ENCODE measurements around the gene DHX35.

DHX35 gene

DNA sequence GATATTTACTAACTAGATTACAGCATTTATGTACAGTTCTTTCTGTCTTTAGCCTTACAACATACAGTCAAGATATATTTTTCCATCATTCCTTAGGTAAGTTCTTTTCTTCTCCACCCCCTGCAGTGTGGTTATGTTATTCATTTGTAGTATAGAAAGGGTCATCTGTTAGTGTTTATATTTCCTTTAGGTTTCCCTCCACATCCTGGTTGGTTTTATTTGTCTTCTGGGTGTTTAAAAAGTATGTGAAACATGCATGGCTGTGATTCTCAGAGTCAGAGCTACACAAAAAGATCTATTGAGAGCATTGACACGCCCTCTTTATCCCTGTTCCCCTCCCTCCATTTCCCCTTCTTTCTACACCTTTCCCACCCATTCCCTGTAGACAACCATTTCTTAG is 20.1 kb downstream of the DHX35 start:
- no peak overlapping the region for H3K23ac ChIP-seq (ENCODE audit: low read length in 2 of 2)
- no peaks in the 10 kb centered on the region for H3K27me3 ChIP-seq (ENCODE audit: control insufficient read depth in 1 of 2, insufficient read depth in 1 of 2, low read length in 2 of 2)
- no peak overlapping the region for H2AFZ ChIP-seq (ENCODE audit: low read depth, low read length)
- no peak overlapping the region for H4K91ac ChIP-seq (ENCODE audit: low read length)
- H3K27ac ChIP-seq (ENCODE audit: low read length, poor library complexity, severe bottlenecking), result no peak overlapping the region
- no peak overlapping the region for H2BK5ac ChIP-seq (ENCODE audit: low read depth, low read length, poor library complexity, severe bottlenecking)
- H2BK12ac ChIP-seq (ENCODE audit: low read length in 2 of 2), result no peak overlapping the region
- H3K9ac ChIP-seq (ENCODE audit: low read length), result no peak overlapping the region
- H2AK5ac ChIP-seq (ENCODE audit: low read length, severe bottlenecking), result no peak overlapping the region
- no peaks in the 10 kb centered on the region for H3K9me3 ChIP-seq (ENCODE audit: control insufficient read depth, low read length)
- H3K79me1 ChIP-seq (replicated peaks; ENCODE audit: low read length, poor library complexity, severe bottlenecking), result peaks cover 12% of the 10 kb centered on the region
- peaks cover 0 to 8% of the 10 kb centered on the region in 2 experiments for H3K36me3 ChIP-seq (ENCODE audit: control insufficient read depth in 1 of 2, insufficient read depth in 2 of 2, low read depth in 1 of 2, low read length in 2 of 2)
- H3K4me1 ChIP-seq (ENCODE audit: control insufficient read depth, insufficient read depth, low read depth, low read length), result peaks cover 6% of the 10 kb centered on the region
- no peak overlapping the region for H4K8ac ChIP-seq (ENCODE audit: low read length)
- H3K14ac ChIP-seq (ENCODE audit: low read length in 2 of 2), result no peak overlapping the region
- no peak overlapping the region for H3K4me3 ChIP-seq (ENCODE audit: insufficient read depth in 1 of 2, low read depth in 1 of 2, low read length in 2 of 2)
- no peak overlapping the region for H3K4ac ChIP-seq (ENCODE audit: low read depth in 1 of 2, low read length in 2 of 2)
- H3K18ac ChIP-seq (ENCODE audit: low read depth in 1 of 2, low read length in 2 of 2), result no peak overlapping the region
- no peak overlapping the region for H2BK120ac ChIP-seq (ENCODE audit: low read depth, low read length)
- WGBS, result 92% methylated on average over 1 of the region's 1 CpG
- H2BK15ac ChIP-seq (ENCODE audit: low read depth, poor library complexity, severe bottlenecking), result no peak overlapping the region
- H3K4me2 ChIP-seq (ENCODE audit: low read length, poor library complexity, severe bottlenecking), result no peak overlapping the region
- DNase-seq, result peak; percentile 24

DNA sequence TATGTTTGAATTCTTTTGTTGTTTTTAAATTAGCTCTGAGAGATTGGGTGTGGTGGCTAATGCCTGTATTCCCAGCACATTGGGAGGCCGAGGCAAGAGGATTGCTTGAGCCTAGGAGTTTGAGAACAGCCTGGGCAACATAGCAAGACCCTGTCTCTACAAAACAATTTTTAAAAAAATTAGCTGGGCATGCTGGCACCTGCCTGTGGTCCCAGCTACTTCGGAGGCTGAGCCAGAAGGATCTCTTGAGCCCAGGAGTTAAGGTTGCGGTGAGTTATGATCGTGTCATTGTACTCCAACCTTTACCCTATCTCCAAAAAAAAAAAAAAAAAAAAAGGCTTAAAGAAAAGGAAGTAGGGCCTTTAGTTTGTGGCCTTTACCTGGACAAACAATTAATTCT is 22.9 kb downstream of the DHX35 start:
- H3K4me3 ChIP-seq (ENCODE audit: insufficient read depth in 1 of 2, low read depth in 1 of 2, low read length in 2 of 2), result no peak overlapping the region
- no peak overlapping the region for H4K91ac ChIP-seq (ENCODE audit: low read length)
- no peak overlapping the region for H3K23ac ChIP-seq (ENCODE audit: low read length in 2 of 2)
- no peaks in the 10 kb centered on the region for H3K9me3 ChIP-seq (ENCODE audit: control insufficient read depth, low read length)
- peak overlapping the region; percentile 43 for H3K27ac ChIP-seq (ENCODE audit: low read length, poor library complexity, severe bottlenecking)
- H3K79me1 ChIP-seq (replicated peaks; ENCODE audit: low read length, poor library complexity, severe bottlenecking), result peaks cover 16% of the 10 kb centered on the region
- H2BK15ac ChIP-seq (ENCODE audit: low read depth, poor library complexity, severe bottlenecking), result no peak overlapping the region
- H4K8ac ChIP-seq (ENCODE audit: low read length), result no peak overlapping the region
- peaks cover 0 to 9% of the 10 kb centered on the region in 2 experiments for H3K36me3 ChIP-seq (ENCODE audit: control insufficient read depth in 1 of 2, insufficient read depth in 2 of 2, low read depth in 1 of 2, low read length in 2 of 2)
- H2BK12ac ChIP-seq (ENCODE audit: low read length in 2 of 2), result no peak overlapping the region
- no peak overlapping the region for H3K18ac ChIP-seq (ENCODE audit: low read depth in 1 of 2, low read length in 2 of 2)
- no peak overlapping the region for H3K14ac ChIP-seq (ENCODE audit: low read length in 2 of 2)
- no peak for DNase-seq
- no peak overlapping the region for H2BK5ac ChIP-seq (ENCODE audit: low read depth, low read length, poor library complexity, severe bottlenecking)
- peak overlapping the region; percentile 55 for H3K9ac ChIP-seq (ENCODE audit: low read length)
- no peaks in the 10 kb centered on the region for H3K27me3 ChIP-seq (ENCODE audit: control insufficient read depth in 1 of 2, insufficient read depth in 1 of 2, low read length in 2 of 2)
- WGBS, result 50% methylated on average over 1 of the region's 4 CpGs
- no peak overlapping the region for H2BK120ac ChIP-seq (ENCODE audit: low read depth, low read length)
- no peak overlapping the region for H3K4ac ChIP-seq (ENCODE audit: low read depth in 1 of 2, low read length in 2 of 2)
- no peak overlapping the region for H2AK5ac ChIP-seq (ENCODE audit: low read length, severe bottlenecking)
- no peak overlapping the region for H2AFZ ChIP-seq (ENCODE audit: low read depth, low read length)
- peaks cover 6% of the 10 kb centered on the region for H3K4me1 ChIP-seq (ENCODE audit: control insufficient read depth, insufficient read depth, low read depth, low read length)
- no peak overlapping the region for H3K4me2 ChIP-seq (ENCODE audit: low read length, poor library complexity, severe bottlenecking)

DNA sequence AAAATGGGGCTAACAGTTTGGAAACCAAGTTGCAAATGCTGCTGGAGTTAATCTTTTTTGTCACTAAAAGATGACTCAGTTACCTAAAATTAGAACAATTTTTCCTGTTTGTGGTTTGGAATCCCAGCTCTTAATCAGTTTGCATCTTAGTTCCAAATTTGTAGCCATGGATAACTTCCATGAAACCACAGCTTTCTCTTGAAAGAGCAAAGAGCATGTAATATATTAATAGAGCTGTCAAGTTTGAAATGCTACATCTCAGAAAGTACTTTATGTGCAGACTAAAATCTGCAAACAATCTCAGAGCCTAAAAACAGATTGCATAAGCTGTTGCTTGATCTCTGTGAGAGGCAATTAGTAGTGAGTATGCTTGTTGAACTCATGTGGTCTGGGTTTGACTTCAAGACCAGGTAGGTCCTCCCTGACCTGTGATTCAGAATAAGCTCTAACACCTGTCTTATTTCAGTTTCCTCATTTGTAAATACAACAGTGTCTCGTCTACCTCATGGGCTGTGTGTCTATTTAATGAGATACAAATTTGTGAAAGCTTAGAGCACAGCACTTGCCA is 23.5 kb downstream of the DHX35 start:
- Histone ChIP-seq H2AK5ac (ENCODE audit: low read length, severe bottlenecking) (no peak overlapping the region), H3K18ac (ENCODE audit: low read depth in 1 of 2, low read length in 2 of 2) (no peak overlapping the region), H4K8ac (ENCODE audit: low read length) (no peak overlapping the region), H3K9ac (ENCODE audit: low read length) (peak overlapping the region; percentile 55), H2BK12ac (ENCODE audit: low read length in 2 of 2) (no peak overlapping the region), H3K27ac (ENCODE audit: low read length, poor library complexity, severe bottlenecking) (peak overlapping the region; percentile 18), H2BK15ac (ENCODE audit: low read depth, poor library complexity, severe bottlenecking) (no peak overlapping the region), H3K23ac (ENCODE audit: low read length in 2 of 2) (no peak overlapping the region), H2BK5ac (ENCODE audit: low read depth, low read length, poor library complexity, severe bottlenecking) (no peak overlapping the region), H3K4me1 (ENCODE audit: control insufficient read depth, insufficient read depth, low read depth, low read length) (peaks cover 6% of the 10 kb centered on the region), H3K36me3 (ENCODE audit: control insufficient read depth in 1 of 2, insufficient read depth in 2 of 2, low read depth in 1 of 2, low read length in 2 of 2) (peaks cover 0 to 15% of the 10 kb centered on the region in 2 experiments), H4K91ac (ENCODE audit: low read length) (no peak overlapping the region), H2BK120ac (ENCODE audit: low read depth, low read length) (no peak overlapping the region), H3K4me2 (ENCODE audit: low read length, poor library complexity, severe bottlenecking) (peak overlapping the region; percentile 18), H3K14ac (ENCODE audit: low read length in 2 of 2) (no peak overlapping the region), H3K4me3 (ENCODE audit: insufficient read depth in 1 of 2, low read depth in 1 of 2, low read length in 2 of 2) (peak overlapping the region in 1 of 2 experiments; percentile 26), H3K9me3 (ENCODE audit: control insufficient read depth, low read length) (no peaks in the 10 kb centered on the region), H3K27me3 (ENCODE audit: control insufficient read depth in 1 of 2, insufficient read depth in 1 of 2, low read length in 2 of 2) (no peaks in the 10 kb centered on the region), H3K4ac (ENCODE audit: low read depth in 1 of 2, low read length in 2 of 2) (no peak overlapping the region), H2AFZ (ENCODE audit: low read depth, low read length) (no peak overlapping the region), H3K79me1 (replicated peaks; ENCODE audit: low read length, poor library complexity, severe bottlenecking) (peaks cover 16% of the 10 kb centered on the region)
- DNase-seq, result peak; percentile 87
- WGBS, result 45% methylated on average over 1 of the region's 1 CpG

DNA sequence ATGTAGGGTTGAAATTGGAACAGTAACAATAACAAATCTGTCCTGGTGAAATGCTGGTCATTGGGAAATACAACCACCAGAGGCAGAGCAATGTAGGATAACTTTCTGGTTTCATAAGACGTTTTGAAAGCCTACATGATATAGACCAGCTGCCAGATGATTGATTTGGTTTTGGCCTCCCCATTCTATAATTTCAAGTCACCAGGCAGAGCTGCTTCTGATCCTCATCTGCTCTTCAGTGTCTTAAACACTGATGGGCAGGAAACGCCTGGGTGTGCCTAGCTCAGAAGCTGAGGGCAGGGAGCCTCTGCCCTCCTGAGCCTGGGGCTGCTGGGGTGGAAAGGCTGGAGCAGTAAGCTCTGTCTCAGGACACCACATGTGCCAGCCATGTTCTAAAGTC is 24.5 kb downstream of the DHX35 start:
- Histone ChIP-seq H3K36me3 (ENCODE audit: control insufficient read depth in 1 of 2, insufficient read depth in 2 of 2, low read depth in 1 of 2, low read length in 2 of 2) (peaks cover 0 to 24% of the 10 kb centered on the region in 2 experiments), H2AK5ac (ENCODE audit: low read length, severe bottlenecking) (peak overlapping the region; percentile 71), H2BK15ac (ENCODE audit: low read depth, poor library complexity, severe bottlenecking) (no peak overlapping the region), H3K23ac (ENCODE audit: low read length in 2 of 2) (no peak overlapping the region), H2BK5ac (ENCODE audit: low read depth, low read length, poor library complexity, severe bottlenecking) (no peak overlapping the region), H3K27me3 (ENCODE audit: control insufficient read depth in 1 of 2, insufficient read depth in 1 of 2, low read length in 2 of 2) (no peaks in the 10 kb centered on the region), H3K14ac (ENCODE audit: low read length in 2 of 2) (peak overlapping the region in 1 of 2 experiments; percentile 80), H2AFZ (ENCODE audit: low read depth, low read length) (no peak overlapping the region), H2BK12ac (ENCODE audit: low read length in 2 of 2) (peak overlapping the region; percentile 20 to 81), H3K27ac (ENCODE audit: low read length, poor library complexity, severe bottlenecking) (no peak overlapping the region), H3K18ac (ENCODE audit: low read depth in 1 of 2, low read length in 2 of 2) (peak overlapping the region in 1 of 2 experiments; percentile 50), H3K79me1 (replicated peaks; ENCODE audit: low read length, poor library complexity, severe bottlenecking) (peaks cover 19% of the 10 kb centered on the region), H3K4me2 (ENCODE audit: low read length, poor library complexity, severe bottlenecking) (no peak overlapping the region), H3K4me3 (ENCODE audit: insufficient read depth in 1 of 2, low read depth in 1 of 2, low read length in 2 of 2) (no peak overlapping the region), H3K4ac (ENCODE audit: low read depth in 1 of 2, low read length in 2 of 2) (no peak overlapping the region), H4K8ac (ENCODE audit: low read length) (peak overlapping the region; percentile 47), H4K91ac (ENCODE audit: low read length) (no peak overlapping the region), H3K9ac (ENCODE audit: low read length) (no peak overlapping the region), H3K9me3 (ENCODE audit: control insufficient read depth, low read length) (no peaks in the 10 kb centered on the region), H2BK120ac (ENCODE audit: low read depth, low read length) (no peak overlapping the region), H3K4me1 (ENCODE audit: control insufficient read depth, insufficient read depth, low read depth, low read length) (peaks cover 6% of the 10 kb centered on the region)
- WGBS, result 62% methylated on average over 2 of the region's 2 CpGs
- peak; percentile 38 for DNase-seq
